HK-2 (cell line): Measurements from ENCODE around the gene BPGM.

Experiments used
- DNase-seq: peaks from one replicate; pipeline ENCODE4 v3.0.0-alpha.2; 2018; ENCODE audit not compliant: unreplicated experiment

BPGM gene

DNA sequence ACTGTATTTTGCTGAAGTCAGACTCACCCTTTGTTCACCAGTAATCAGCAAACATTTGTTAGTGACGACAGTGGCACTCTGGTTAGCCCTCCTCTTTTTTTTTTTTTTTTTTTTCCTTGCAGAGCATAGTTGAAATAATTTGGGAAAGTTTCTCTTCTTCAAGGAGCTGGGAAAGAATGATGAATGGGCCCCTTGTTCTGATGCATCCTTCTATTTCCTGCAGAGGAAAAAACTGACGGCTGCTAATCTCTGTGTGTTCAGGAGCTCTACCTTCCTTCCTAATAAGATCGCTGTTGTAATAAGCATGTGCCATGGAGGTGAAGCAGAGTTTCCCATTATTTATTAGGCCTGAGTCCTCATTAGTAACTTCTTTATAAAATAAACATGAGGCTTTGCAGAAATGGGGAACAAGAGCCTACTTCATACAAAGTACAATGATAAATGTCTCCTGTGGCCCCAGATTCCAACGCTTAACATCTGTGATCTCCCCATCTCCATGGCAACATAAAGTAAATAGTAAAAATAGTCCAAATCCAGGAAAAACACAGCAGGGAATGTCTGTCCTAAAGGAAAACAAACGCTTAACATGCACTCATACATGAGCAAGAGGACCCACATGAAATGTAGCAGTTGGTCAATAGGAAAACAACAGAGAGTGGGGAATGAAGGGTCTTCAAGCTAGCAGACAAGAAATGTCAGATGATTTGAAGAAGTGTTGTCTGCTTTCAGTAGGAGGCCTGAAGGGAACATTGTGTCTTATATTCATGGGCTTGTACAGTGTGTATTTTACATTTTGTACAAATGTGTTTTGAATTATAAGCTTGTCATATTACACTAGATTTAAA is 73.7 kb downstream of the BPGM start:
- DNase-seq = no peak

DNA sequence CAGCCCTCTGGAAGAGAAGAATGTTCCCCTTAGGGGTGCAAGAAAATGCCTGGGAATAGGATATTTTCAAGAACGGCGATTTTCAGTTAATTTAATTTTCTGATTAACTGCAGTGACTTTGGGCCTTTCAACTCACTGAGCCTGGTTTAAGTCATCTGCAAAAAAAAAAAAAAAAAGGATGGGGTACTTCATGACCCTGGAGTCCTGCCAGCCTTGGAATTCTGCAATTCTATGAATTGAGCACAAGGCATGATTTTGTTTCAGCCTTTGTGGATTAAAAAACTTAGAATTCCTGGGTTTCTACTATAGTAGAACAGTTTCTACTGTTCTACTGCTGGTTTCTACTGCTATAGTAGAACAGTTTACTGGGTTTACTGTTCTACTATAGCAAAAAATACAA is 74.5 kb downstream of the BPGM start:
- DNase-seq = no peak

DNA sequence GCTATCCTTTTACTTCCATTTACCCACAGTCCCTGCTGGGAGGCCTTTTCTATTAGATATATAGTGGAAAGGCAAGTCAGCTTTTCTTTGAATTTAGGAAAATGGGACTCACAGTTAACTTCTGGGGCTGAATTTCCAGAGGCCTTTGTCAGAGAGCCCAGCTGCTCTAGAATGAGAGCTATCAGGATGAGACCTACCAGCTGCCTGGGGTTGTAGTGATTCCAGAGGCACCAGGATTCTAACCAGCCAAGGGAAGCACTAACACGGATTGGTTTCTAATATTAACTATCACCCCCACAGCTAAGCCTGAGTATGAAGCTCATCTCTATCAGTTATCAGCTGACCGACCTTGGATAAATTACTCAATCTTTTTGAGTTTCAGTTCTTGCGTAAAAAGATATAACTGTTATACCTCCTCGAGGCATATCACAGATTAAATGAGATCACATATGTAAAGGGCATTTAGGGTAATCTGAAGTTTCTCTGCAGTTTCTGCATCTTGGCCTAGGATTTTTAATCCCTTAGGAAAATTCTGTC is 76.2 kb downstream of the BPGM start:
- DNase-seq = no peak

- no peak for DNase-seq
These were observed 77.2 kb downstream of the BPGM start for GRCh38 chr7:134723892-134724291.

DNA sequence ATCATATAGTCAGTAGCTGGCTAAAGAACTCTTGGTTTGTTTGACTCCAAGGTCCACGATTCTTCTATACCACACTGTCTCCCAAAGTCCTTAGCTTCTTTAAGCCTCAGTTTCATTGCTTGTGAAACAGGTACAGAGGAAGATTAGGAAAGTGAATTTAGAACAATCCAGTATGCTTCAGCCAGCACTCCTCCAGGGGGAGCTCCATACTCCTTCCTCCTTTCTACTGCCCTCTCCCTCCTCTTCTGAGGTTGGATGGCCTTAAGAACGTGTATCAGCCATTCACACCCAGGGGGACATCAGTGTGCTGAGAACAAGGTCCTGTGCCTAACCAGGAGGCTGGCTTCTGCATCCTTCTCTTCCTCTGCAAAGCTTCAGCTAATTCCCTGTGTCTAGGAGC is 78.0 kb downstream of the BPGM start:
- no peak for DNase-seq

DNA sequence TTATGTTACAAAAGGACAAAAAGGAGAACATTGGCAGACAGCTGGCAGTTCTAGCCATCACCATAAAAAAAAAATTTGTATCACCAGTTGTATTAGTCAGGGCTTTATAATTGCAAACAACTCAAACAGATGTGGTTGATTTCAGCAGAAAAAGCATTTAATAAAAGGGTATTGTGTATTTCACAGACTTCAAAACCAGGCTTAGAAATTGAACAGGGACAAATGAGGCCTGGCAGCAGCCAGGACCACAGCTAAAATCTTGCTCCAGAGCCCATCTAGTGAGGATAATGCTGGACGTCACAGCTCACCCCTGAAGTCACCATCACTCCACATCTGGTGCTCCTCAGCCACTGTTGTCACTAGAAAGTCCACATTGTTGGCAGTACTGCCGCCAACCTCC is 79.9 kb downstream of the BPGM start:
- DNase-seq = no peak

- DNase-seq = no peak
These were observed 81.1 kb downstream of the BPGM start for GRCh38 chr7:134727711-134728110.
